Erythroblast (primary cell): ENCODE data around the gene FAR2.

Experiments used
- DNase-seq, 2 experiments: peaks; one replicate each; lab custom pipeline; 2025; lab: John Stamatoyannopoulos, UW
- GATA1 ChIP-seq: IDR thresholded peaks from 2 replicates; pipeline ENCODE4 v1.6.1; 2011; ENCODE audit warnings: low read depth, mild to moderate bottlenecking, control low read depth, low read length, moderate library complexity
- POLR2A ChIP-seq: IDR thresholded peaks from 2 replicates; pipeline ENCODE4 v1.6.1; 2011; ENCODE audit warnings: mild to moderate bottlenecking, low read length

The FAR2 gene

DNA sequence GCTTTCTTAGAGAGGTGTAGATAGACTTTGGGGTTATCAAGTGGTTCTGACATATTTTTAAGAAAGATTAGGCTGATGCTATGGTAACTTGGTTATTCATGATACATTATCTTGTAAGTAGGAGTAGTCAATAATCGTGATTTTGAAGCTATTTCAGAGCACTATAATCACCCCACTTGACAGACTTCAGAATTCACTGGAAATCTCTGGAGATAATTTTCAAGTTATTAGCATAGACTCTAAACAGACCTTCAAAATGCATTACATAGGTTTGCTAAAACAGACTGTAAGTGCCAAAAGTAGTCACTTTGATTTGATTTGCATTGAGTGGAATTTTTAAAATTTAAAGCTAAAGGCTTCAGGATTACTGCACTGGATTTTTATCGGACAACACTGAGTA lies 157.6 kb downstream of the FAR2 start:
- TF ChIP-seq GATA1 (no peak), POLR2A (no peak)

DNA sequence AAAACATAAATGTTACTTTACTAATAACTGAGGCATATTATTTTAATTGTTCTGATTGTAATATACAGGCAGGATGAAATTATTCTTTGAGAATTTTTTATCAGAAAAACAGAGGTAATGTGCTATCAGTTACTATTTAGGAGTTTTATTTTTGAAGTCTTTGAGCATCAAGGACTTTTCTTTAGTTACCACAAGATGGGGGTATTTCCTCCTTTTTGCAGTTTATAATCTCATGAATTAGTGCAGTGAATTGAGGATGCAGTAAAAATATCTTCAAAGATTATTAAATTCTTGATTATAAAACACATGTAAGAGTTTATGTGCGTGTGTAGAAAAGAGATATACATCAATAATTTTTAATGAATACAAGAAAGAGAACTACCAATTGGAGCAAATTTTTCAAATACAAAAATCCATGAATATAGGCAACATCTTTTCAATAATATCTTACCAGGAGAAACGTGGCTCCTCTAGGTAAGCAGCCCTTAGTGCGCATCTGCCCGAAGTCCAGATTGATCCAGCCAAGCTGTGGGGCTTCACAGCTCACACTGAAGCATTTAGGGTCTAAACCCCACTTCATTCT lies 160.3 kb downstream of the FAR2 start:
- peak in 1 of 2 experiments; percentile 20 for DNase-seq
- TF ChIP-seq POLR2A (no peak), GATA1 (no peak)

More for the DNA sequence above, 157.6 kb downstream of the FAR2 start:
- no peak for DNase-seq

DNA sequence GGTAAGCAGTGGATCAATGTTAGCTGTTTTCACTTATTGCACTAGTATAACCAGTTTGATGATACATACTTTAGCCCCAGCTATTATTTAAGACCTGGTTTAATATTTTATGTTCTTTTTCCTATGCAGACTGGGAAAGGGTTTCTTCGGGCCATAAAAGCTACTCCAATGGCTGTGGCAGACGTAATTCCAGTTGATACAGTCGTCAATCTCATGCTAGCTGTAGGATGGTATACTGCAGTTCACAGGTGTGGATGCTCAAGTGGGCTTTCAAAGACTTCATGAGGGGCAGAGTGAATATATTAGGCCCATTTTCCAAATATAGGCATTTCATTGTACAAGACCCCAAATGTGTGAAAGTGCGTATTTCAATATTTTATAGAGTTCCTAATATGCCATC lies 161.8 kb downstream of the FAR2 start:
- no peak for DNase-seq
- TF ChIP-seq POLR2A = no peak
- TF ChIP-seq GATA1 = no peak

DNA sequence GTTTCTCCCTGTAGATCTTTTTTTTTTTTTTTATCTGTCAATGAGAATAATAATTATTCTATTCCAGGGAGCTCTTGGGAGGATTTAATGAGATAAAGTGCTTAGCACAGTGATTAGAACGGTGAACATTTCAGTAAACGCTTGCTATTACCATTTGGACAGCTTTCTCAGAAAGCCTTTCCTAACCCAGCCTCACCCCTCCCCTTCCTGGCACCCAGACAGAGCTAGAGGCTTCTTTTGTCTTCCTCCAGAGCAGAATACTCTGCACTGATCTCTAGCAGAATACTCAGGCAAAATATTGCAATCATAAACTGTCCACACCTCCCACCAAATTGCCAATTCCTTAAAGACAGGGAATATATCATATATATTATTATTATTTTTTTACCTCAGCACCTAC lies 165.3 kb downstream of the FAR2 start:
- DNase-seq = no peak
- TF ChIP-seq POLR2A (no peak), GATA1 (no peak)

DNA sequence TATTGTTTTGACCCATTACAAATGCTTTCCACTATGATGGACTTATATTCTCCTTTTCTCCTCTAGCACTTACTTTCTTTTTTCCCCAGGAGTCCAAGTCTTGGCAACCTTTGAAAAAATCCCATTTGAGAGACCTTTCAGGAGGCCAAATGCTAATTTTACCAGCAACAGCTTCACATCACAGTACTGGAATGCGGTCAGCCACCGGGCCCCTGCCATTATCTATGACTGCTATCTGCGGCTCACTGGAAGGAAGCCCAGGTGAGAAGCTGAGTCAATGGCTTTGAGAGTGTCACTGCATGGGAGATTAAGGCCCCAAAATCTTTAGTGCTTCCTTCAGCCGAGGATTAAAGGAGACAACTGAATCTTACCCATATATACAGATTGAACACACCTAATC lies 167.7 kb downstream of the FAR2 start:
- no peak for DNase-seq
- TF ChIP-seq POLR2A = no peak
- no peak for TF ChIP-seq GATA1

DNA sequence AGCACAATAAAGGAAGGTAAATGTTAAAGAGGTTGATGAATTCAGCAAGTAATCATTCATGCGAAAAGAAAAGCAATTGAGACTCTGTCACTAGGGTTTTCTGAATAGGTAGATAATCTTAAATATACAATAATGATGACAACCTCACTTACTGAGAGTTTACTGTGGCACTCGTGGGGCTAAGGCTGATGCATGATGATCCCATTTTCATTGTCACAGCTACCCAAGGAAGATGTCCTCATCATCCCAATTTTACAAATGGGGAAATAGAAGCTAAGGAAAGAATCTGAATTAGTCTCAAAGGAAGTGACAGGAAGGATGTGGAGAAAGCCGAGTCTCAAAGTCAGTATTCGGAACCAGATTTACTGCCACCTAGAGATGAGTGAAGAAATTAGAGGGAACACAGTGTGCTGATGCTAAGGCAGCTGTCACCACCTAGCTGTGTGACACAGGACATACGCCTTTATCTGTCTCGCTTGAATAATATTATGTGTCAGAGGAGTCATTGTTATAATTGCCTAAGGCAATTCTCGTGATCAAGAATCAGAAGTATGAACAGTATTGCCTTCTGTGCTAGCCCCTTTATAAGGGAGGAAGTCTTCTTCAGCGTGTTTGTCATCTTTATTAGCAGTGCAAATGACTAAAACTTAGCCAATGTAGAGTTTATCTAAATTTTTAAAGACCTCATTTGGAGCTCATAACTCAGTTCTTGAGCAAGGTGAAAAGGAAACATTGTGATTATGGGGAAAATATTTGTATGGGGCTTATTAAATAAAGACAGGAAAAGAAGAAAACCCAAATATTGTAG lies 168.7 kb downstream of the FAR2 start:
- TF ChIP-seq POLR2A (no peak), GATA1 (no peak)
- peak; percentile 69 to 70 for DNase-seq

DNA sequence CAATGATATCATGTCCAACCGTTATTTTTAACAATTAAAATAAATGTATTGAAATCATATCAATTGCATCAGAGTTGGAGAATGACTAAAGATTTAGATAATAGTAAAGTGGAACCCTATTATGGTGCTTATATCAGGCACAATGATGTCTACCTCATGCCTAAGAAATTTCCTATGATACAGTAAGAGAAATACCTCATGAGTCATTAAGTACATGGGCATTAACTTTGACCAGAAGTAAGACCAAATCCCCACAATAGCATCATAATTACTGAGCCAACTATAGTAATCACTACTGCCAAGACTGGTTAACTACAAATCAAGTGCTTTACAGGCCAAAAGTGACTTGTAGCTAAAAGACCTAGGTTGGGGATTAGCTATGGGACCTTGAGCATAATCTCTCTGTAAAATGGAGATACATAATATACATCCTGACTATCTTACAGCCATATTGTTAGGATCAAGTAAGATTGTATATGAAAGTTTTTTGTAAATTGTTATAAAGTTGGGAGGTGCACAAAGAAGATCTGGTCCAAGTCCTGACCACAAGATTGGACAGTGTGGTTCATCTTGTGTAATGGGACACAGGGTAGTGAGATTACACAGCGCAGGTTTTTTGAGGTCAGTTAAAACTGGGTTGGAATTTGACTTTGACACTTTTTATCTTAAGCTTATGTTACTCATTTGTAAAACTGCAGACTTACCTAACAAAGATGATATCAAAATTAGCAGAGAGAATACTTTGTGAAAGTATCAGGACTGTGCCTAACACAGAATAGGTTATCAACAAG lies 171.4 kb downstream of the FAR2 start:
- TF ChIP-seq POLR2A (no peak), GATA1 (no peak)
- no peak for DNase-seq

DNA sequence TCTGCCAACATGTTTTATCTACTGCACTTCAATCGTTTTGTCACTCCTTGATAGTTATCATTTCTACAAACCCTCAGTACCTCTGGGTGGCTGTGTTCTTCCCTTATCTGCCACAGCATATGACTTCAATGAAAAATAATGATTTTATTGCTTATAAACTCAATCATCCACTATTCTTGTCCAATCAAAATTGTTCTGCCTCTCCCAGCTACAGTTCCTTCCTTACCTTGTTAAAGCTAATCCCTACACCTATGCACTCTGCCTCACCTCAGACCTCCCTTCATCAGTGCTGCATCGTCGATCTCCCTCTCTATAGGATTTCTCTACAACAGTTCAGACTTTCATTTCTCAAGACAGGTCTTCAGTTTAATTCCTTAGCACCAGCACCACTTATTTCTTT lies 173.1 kb downstream of the FAR2 start:
- TF ChIP-seq POLR2A (no peak), GATA1 (no peak)
- no peak for DNase-seq

DNA sequence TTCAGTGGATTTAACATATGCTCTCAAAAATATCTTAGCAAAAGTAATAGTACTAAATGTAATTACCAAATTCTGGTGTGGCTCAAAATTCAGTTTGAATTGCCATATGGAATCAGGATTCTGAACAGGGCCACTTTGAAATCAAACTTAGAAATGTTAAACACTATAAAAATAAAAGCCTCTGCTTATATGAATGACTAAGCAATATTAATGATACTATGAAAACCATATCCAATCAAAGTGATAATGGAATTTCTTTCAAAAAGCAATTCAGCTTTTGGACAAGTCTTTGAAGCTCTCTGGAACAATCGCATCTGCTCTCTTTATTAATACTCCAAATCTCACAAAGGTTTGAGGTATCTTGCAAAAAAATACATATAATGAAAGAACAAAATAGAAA lies 180.3 kb downstream of the FAR2 start:
- TF ChIP-seq POLR2A = no peak
- no peak for TF ChIP-seq GATA1
- DNase-seq = no peak

DNA sequence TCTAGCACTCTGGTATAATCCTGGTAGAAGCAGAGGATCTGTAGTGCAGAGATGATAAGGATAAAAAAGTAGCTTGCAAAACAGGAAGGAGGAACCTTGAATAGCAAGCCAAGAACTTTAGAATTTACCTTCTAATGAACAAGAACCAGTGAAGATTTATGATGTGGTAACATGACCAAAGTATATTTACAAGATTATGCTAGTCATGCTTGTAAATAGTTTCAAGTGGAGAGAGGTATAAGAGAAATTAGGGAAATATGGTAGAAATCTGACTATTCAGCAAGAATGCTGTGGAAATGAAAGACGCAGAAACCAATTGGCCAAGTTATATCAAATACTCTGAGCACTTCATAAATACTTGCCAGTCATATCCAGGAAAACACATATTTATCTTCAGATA lies 184.1 kb downstream of the FAR2 start:
- DNase-seq = no peak
- TF ChIP-seq POLR2A = no peak
- no peak for TF ChIP-seq GATA1

DNA sequence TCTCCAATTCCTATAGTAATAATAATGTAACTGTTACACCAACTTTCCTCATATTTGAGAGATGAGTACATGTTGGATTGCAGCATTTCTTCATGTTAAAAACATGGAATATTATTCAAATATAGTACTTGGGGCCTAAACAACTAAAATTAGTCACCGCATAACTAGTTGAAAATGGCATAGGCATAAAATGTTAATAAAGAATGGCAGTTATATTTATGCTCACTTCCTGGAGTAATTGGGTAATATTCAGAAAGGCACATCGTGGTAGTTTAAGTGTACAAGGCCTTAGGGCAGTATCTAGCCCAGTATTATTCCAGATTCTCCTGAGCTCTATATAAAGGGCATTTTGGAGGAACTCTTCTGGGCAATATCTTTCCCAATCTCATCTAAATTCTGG lies 185.9 kb downstream of the FAR2 start:
- DNase-seq = no peak
- TF ChIP-seq POLR2A (no peak), GATA1 (no peak)

DNA sequence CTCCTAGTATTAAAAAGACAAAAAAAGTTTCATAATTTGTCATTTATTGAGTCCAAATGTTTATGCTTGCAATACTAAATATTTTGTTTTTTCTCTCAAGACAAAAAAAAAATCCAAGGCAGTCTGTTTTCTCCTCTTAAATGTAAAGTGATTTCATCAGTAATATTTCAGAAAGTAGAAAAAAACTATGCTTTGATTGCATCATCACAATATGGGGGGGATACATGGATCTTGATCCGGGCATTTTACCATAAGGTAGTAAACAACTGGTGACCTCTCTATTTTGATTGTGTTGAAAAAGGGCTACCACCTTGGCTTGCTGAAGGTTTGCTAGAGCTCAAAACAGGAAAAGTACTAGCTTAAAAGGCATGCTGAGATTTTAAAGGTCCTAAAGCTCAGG lies 188.2 kb downstream of the FAR2 start:
- TF ChIP-seq GATA1 (no peak), POLR2A (no peak)

DNA sequence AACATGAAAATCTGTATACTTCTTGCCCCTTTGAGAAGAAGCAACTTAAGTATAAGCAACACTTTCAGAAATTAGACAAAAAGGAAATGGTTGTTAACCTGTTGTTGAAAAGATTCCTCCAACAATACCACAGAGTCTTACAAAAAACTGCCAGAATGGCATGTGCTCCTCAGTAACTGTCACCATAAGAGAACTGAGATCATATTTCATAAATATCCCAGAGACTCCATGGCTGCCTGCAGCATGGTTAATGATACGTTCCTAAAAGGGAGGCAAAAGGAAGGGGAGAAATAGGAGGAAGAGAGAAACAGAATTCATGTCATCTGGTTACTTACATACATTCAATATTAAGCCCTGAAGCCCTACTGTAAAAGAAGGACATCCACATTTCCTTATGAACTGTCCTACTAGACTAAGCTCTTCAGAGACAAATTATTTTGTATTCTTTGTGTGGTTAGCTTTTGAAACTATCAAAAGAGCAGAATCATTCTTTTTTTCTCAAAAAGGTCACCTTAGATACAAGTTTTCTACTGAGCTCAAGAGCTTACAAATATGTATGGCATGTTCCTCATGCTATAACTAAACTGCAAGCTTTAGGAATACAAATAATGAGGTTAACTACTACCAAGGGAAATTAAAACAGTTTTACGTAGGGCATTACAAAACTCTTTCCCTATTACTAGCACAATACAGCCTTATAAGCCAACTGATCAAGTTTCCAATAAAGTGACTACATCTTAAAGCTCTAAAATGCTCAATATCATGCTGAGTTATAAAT lies 194.1 kb downstream of the FAR2 start:
- no peak for DNase-seq
- no peak for TF ChIP-seq GATA1
- no peak for TF ChIP-seq POLR2A

More for the DNA sequence above, 188.2 kb downstream of the FAR2 start:
- no peak for DNase-seq

DNA sequence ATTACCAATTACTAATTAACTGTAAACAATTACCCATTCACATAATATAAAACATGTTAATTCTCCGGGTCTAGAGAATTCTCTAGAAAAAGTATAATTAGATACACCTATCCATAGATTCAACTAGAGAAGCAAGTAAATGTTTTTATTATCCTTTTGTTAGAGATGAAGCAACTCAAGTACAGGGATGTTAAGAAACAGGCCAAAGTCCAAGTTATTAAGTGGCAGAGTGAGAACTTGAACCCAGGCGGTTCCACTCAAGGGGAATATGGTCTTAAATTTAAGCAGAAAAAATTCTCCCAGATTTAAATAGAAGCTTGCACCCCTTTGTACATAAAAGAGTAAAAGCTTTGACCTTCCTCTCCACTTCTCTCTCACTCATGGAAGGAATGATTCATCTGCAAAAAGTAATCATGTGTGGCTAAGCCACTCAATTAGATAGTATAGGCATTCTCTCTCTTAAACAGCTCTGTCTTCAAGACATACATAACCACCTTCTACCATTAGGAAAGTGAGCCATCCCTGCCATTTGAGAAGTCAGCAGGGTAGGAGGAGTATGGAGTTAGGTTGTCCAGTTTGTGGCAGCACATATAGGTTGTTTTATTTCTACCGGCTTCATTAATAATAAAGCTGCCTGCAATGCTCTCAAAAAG lies 197.8 kb downstream of the FAR2 start:
- DNase-seq = no peak
- TF ChIP-seq POLR2A = no peak
- no peak for TF ChIP-seq GATA1
